ENCODE results near the gene KIF17. TPM values are rescaled to one million over a fixed set of nuclear protein-coding genes. Genes with fewer than 3 reads are reported as not detected.

Gene KIF17
- total RNA-seq, 4 donors from 2014 or later = 0.76 to 5.6 (median 2.1) TPM

DNA sequence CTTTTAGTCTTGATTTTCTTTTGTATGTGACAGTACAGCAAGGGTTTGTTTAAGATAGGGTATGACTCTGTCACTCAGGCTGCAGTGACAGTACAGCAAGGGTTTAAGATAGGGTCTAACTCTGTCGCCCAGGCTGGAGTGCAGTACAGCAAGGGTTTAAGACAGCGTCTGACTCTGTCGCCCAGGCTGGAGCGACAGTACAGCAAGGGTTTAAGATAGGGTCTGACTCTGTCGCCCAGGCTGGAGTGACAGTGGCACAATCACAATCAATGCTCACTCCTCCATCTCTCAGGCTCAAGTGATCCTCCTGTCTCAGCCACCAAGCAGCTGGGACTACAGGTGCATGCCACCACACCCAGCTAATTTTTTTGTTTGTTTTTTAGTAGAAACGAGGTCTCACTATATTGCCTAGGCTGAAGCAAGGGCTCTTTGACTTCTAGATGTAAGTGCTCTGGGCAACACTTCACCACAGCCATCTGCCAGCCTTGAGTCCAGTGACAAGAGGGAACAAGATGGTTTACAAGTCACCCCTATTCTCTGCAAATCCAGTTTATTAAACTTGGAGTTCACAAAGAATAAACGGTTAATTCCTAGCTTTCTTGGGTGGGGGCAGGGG is 15.7 kb upstream of the KIF17 start:
- Histone ChIP-seq H3K27ac (peak overlapping the region; percentile 75), H3K9me3 (no peaks in the 10 kb centered on the region), H3K4me1 (peaks cover 34% of the 10 kb centered on the region), H3K27me3 (peaks cover 36% of the 10 kb centered on the region), H3K36me3 (peaks cover 16% of the 10 kb centered on the region), H3K4me3 (peak overlapping the region; percentile 60)
- no peak for DNase-seq (ENCODE audit: low spot score in 2 of 2)
- WGBS = 21% methylated on average over 7 of the region's 7 CpGs
- TF ChIP-seq POLR2A (IDR thresholded peaks at IDR 0.05) (no peak), EP300 (IDR thresholded peaks at IDR 0.05) (no peak), POLR2AphosphoS5 (IDR thresholded peaks at IDR 0.05) (no peak)
- TF ChIP-seq, protein P1, sequence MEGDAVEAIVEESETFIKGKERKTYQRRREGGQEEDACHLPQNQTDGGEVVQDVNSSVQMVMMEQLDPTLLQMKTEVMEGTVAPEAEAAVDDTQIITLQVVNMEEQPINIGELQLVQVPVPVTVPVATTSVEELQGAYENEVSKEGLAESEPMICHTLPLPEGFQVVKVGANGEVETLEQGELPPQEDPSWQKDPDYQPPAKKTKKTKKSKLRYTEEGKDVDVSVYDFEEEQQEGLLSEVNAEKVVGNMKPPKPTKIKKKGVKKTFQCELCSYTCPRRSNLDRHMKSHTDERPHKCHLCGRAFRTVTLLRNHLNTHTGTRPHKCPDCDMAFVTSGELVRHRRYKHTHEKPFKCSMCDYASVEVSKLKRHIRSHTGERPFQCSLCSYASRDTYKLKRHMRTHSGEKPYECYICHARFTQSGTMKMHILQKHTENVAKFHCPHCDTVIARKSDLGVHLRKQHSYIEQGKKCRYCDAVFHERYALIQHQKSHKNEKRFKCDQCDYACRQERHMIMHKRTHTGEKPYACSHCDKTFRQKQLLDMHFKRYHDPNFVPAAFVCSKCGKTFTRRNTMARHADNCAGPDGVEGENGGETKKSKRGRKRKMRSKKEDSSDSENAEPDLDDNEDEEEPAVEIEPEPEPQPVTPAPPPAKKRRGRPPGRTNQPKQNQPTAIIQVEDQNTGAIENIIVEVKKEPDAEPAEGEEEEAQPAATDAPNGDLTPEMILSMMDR (IDR thresholded peaks at IDR 0.05) = no peak

DNA sequence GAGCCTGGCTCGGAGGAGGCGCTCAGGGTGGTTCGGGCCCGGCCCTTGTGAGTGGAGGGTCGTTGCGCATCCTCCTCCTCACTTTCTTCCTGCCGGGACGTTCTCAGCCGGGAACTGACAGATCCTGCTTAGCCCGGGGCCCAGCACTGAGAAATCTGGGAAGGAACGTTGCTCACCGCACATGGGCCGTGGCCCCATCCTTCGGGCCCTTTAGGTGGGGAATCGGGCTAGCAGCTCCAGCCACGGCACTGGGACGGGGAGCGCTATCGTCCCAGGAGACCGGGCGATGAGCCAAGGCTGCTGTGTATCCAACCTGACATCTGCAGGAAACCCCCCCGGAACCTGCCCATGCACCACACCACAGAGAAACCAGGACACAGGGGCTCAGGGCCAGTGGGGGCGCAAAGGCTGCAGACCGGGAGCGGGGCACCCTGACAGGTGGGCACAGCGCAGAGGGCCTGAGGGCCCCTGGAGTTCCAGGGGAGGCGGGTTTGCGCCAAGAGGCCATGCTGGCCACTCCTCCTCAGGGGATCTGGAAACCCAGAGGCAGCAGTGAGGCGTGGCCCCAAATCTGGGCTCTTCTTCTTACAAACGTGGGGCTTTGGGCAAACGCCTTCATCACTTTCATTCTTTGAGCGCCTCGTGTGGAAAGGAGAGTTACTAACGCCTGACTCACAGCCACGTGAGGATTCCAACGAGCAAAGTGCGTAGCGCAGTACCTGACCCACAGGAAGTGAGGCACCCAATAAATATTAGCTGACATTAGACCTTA is 15.0 kb upstream of the KIF17 start, which contains the start of gene SH2D5:
Gene SH2D5, minus strand, starts transcription at position 116 of the 772 bp plus-strand sequence. CDS start 4,659 bp downstream, outside the sequence.
- H3K9me3 ChIP-seq = no peaks in the 10 kb centered on the region
- peak; percentile 82 to 87 for DNase-seq (ENCODE audit: low spot score in 2 of 2)
- TF ChIP-seq POLR2AphosphoS5 (IDR thresholded peaks at IDR 0.05) = no peak
- TF ChIP-seq, protein P1 (IDR thresholded peaks at IDR 0.05) = peak; percentile 1 to 38
- H3K36me3 ChIP-seq = peaks cover 9% of the 10 kb centered on the region
- peaks cover 34% of the 10 kb centered on the region for H3K4me1 ChIP-seq
- H3K4me3 ChIP-seq = peak within 1 kb of the TSS; percentile 60
- peaks cover 37% of the 10 kb centered on the region for H3K27me3 ChIP-seq
- H3K27ac ChIP-seq = peak within 1 kb of the TSS; percentile 75
- WGBS = under 1% methylated on average over 21 of the region's 38 CpGs

DNA sequence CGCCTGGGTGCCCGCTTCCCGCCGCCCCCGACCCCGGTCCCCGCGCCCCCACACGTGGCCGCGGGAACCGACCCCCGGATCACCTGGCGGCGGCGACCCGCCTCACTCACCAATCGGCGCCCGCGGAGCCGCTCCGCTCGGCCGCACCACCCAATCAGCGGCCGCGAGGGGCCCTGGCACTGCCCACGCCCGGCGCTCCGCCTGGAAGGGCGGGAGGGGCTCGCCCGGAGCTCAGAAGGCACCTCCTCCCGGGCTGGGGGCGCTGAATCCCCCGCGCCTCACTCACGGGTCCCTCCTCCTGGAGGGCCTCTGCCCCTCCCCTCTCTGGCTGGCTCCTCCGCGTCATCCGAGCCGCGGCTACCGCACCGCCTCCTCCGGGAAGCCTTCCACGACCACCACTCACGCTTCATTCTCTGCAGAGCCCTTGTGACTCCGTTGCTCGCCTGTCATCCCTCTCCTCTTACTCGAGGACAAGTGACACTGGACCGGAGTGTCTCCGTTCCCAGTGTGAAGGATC is 14.3 kb upstream of the KIF17 start:
- Histone ChIP-seq H3K27ac (no peak overlapping the region), H3K9me3 (no peaks in the 10 kb centered on the region), H3K27me3 (peaks cover 37% of the 10 kb centered on the region), H3K4me1 (peaks cover 34% of the 10 kb centered on the region), H3K36me3 (peaks cover 2% of the 10 kb centered on the region), H3K4me3 (peak overlapping the region; percentile 60)
- TF ChIP-seq EP300 (IDR thresholded peaks at IDR 0.05) = no peak
- TF ChIP-seq POLR2AphosphoS5 (IDR thresholded peaks at IDR 0.05) = no peak
- TF ChIP-seq, protein P1 (IDR thresholded peaks at IDR 0.05) = no peak
- no peak for TF ChIP-seq POLR2A (IDR thresholded peaks at IDR 0.05)
- DNase-seq (ENCODE audit: low spot score in 2 of 2) = no peak
- 2% methylated on average over 10 of the region's 55 CpGs for WGBS

DNA sequence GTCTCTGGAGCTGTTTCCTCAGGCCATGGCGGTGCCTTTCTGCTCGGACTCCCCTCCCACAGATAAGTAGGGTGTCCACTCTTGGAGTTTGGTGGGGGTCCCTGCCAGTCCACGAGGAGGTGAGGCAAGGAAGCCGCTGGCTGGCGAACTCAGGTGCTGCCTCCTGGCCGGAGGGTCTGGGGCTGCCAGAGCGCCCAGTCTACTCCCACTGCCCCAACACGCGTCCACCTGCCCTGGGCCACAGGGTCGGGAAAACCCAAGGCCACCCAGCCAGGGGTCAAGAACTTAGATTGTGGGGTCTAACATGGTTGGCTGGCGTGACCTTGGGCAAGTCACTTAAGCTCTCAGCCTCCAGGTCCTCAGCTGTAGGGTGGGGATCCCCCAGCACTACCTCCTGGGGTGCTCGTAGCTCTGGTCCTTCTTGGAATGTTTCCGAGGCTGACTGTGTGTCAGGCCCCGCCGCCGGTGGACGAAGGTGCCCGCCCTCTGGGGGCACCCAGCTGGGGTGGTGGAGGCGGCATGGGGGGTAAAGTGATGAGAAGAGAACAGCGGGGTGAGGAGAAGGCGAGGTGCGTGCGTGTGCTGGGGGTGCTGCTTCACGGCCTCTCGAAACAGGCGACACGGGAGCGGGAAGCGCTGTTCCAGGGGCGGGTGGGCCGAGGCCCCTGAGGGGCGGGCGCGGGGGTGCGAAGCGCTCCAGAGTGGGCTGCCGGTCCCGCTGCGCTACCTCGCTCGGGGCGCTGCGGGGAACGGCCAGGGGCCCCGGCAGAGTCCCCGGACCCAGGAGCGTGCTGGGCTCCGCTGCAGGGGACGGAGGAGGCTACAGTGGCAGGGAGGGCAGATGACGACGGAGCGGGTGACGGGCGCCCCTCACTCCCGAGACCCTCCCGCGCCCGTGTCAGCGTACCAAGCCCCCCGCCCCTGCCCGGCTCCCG is 13.5 kb upstream of the KIF17 start:
- Histone ChIP-seq H3K4me1 (peaks cover 34% of the 10 kb centered on the region), H3K9me3 (no peaks in the 10 kb centered on the region), H3K36me3 (no peaks in the 10 kb centered on the region), H3K4me3 (peak overlapping the region; percentile 60), H3K27ac (no peak overlapping the region), H3K27me3 (peaks cover 37% of the 10 kb centered on the region)
- WGBS = 8% methylated on average over 24 of the region's 62 CpGs
- no peak for DNase-seq (ENCODE audit: low spot score in 2 of 2)
- TF ChIP-seq POLR2AphosphoS5 (IDR thresholded peaks at IDR 0.05) (no peak), EP300 (IDR thresholded peaks at IDR 0.05) (no peak), POLR2A (IDR thresholded peaks at IDR 0.05) (no peak)
- TF ChIP-seq, protein P1 (IDR thresholded peaks at IDR 0.05) = no peak

All from suprapubic skin (tissue), 4 donors.